GM12878 (cell line): ENCODE measurements around the gene SOBP.

Source experiments
- CHD1 ChIP-seq: IDR thresholded peaks from 2 replicates; pipeline ENCODE4 v1.6.1; 2012; ENCODE audit warnings: low read depth, low read length, improper control_type of control experiment
- CHD4 ChIP-seq: fragments of 200-600 bp; sonication (generic); IDR thresholded peaks from 2 replicates; pipeline ENCODE4 v1.6.1; 2016; ENCODE audit warnings: mild to moderate bottlenecking
- CREM ChIP-seq: IDR thresholded peaks from 2 replicates; pipeline ENCODE4 v1.6.1; 2014; ENCODE audit warnings: antibody characterized with exemption, low read depth
- CTCF ChIP-seq, 3 experiments: IDR thresholded peaks in 2 of 3; conservative IDR thresholded peaks in 1 of 3; 2 replicates each; pipeline ENCODE4 v1.5.1; 2011; ENCODE audit warnings: low read depth in 3 of 3, low read length in 3 of 3, mild to moderate bottlenecking in 3 of 3, control low read depth in 2 of 3, moderate library complexity in 2 of 3, inconsistent platforms in 1 of 3, mixed read lengths in 1 of 3; ENCODE audit not compliant: control insufficient read depth in 2 of 3, insufficient read depth in 1 of 3; ENCODE audit errors: extremely low read depth in 1 of 3
- EED ChIP-seq: sonication (generic); IDR thresholded peaks from 2 replicates; pipeline ENCODE4 v1.6.1; 2016; ENCODE audit warnings: antibody characterized with exemption, low read depth
- PAX5 ChIP-seq: IDR thresholded peaks from 2 replicates; pipeline ENCODE4 v1.6.1; 2011; ENCODE audit warnings: low read depth, low read length, borderline replicate concordance
- RAD21 ChIP-seq: IDR thresholded peaks from 2 replicates; pipeline ENCODE4 v1.6.1; 2011; ENCODE audit warnings: mild to moderate bottlenecking, low read depth, low read length, moderate library complexity; ENCODE audit not compliant: insufficient read depth
- SMC3 ChIP-seq: IDR thresholded peaks from 2 replicates; pipeline ENCODE4 v1.6.1; 2011; ENCODE audit warnings: low read length, improper control_type of control experiment, borderline replicate concordance
- ZNF274 ChIP-seq: IDR thresholded peaks from one replicate; pipeline ENCODE4 v1.8.0; 2011; ENCODE audit not compliant: insufficient read length, insufficient read depth

DNA sequence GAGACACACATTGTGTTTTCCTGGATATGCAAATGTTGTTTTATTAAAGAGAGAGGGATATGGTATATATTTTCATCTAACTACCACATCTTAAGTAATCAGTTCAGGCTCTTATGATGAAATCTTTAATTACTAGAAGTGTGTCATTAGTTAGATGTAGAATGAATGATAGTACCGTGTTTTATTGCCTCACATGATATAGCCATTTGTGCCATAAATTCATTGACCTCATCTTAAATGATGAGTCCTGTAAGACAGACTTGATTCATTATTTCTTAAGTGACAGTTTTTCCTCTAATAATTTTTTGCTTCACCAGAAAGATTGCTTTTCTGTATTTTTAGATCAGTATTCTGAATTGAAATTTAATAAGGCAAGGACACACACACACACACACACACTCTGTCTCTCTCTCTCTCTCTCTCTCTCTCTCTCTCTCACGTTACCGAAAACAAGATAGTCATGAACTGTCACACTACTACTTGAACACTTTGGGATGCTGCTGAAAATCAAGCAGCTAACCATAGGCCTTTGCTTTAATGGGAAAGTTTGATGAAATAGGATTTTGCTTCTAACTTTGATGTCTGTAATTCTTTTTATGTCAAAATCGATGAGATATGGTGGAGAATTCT is 140.5 kb downstream of the SOBP start:
- TF ChIP-seq CHD4 (no peak), CTCF (IDR thresholded peaks at IDR 0.05 in 2 of 3, conservative IDR thresholded peaks at IDR 0.05 in 1 of 3; ENCODE audit: control insufficient read depth in 2 of 3, extremely low read depth in 1 of 3, insufficient read depth in 1 of 3, low read depth in 3 of 3, low read length in 3 of 3) (no peak), CHD1 (no peak), EED (no peak), PAX5 (no peak), ZNF274 (no peak), RAD21 (no peak), CREM (no peak), SMC3 (no peak)
